Mucosa of descending colon (tissue), 3 donors: Measurements from ENCODE around the gene NCR3LG1. TPM values are rescaled to one million over a fixed set of nuclear protein-coding genes. Genes with fewer than 3 reads are reported as not detected.

Source experiments
- ATAC-seq: fragments of 200-7000 bp; cut with Tn5 transposase; one replicate; pipeline ENCODE4 v1.9.1; 2020; ENCODE audit warnings: mild to moderate bottlenecking, moderate library complexity
- DNase-seq, 3 donors: peaks; one replicate each; pipeline ENCODE4 v3.0.0-alpha.2; 2020
- H3K36me3 ChIP-seq: fragments of 200-600 bp; one replicate; pipeline ENCODE4 v1.8.0; 2021; ENCODE audit warnings: low read depth, mild to moderate bottlenecking
- H3K4me1 ChIP-seq: fragments of 200-600 bp; one replicate; pipeline ENCODE4 v1.8.0; 2021; ENCODE audit warnings: low read depth, mild to moderate bottlenecking
- H3K4me3 ChIP-seq: fragments of 200-600 bp; one replicate; pipeline ENCODE4 v1.8.0; 2021; ENCODE audit warnings: mild to moderate bottlenecking
- H3K9me3 ChIP-seq: fragments of 200-600 bp; one replicate; pipeline ENCODE4 v1.8.0; 2021; ENCODE audit warnings: mild to moderate bottlenecking
- intact Hi-C, 2 donors: fragments of 100-400 bp; cut with DNase I in 1 of 2; cut with micrococcal nuclease in 1 of 2; formaldehyde crosslinking; loops; one replicate each; pipeline versions ENCODE4 v1.11.0 to v1.11.1; 2022; cut with DNase I, micrococcal nuclease
- total RNA-seq, 3 donors: library from RNA; stranded (reverse); fragmentation: NEBNext Ultra II Directional in 2 of 3; extraction: Animal tissue kit (Norgen Biotek cat#: 25700) in 2 of 3; gene quantifications; one replicate each; pipeline versions ENCODE4 v1.2.1 to v1.2.4, GENCODE V29; 2021 to 2023
- TF ChIP-seq, protein P1 (sequence below): fragments of 200-600 bp; IDR thresholded peaks from one replicate; pipeline ENCODE4 v1.8.0; 2022; ENCODE audit warnings: antibody characterized with exemption, mild to moderate bottlenecking
- donor health status: DM: no; HTN: no; CAD: no; lungs with moderate emphysema.
- donor health status: DM: no; HTN: no; CAD: no.
- donor health status: DM: no; HTN: yes; CAD: no.

Gene NCR3LG1
- total RNA-seq, 3 donors from 2014 or later = 6.0 to 16.7 (median 10.7) TPM

DNA sequence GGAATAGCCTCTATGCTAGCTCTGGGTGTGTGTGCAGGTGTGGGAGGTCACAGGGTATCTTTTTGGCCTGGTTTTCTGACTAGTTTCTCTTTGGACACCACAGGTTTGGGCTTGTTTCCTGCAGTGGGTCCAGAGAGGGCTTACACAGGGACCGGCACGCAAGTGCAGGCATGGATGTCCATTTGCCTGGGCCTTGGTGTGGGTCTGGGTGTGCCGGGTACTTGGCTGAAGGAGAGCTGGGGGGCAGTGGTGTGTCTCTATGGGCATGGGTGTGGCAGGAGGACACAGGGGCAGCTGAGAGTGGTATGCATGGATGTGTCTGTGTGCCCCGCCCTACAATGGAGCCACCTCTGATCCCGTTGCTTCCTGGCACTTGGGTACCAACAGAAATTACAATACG, 44.4 kb downstream of the NCR3LG1 start:
- TF ChIP-seq, protein P1, sequence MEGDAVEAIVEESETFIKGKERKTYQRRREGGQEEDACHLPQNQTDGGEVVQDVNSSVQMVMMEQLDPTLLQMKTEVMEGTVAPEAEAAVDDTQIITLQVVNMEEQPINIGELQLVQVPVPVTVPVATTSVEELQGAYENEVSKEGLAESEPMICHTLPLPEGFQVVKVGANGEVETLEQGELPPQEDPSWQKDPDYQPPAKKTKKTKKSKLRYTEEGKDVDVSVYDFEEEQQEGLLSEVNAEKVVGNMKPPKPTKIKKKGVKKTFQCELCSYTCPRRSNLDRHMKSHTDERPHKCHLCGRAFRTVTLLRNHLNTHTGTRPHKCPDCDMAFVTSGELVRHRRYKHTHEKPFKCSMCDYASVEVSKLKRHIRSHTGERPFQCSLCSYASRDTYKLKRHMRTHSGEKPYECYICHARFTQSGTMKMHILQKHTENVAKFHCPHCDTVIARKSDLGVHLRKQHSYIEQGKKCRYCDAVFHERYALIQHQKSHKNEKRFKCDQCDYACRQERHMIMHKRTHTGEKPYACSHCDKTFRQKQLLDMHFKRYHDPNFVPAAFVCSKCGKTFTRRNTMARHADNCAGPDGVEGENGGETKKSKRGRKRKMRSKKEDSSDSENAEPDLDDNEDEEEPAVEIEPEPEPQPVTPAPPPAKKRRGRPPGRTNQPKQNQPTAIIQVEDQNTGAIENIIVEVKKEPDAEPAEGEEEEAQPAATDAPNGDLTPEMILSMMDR = no peak
- Histone ChIP-seq H3K4me1 (no peaks in the 10 kb centered on the region), H3K36me3 (no peaks in the 10 kb centered on the region), H3K9me3 (no peaks in the 10 kb centered on the region), H3K4me3 (no peak overlapping the region)
- ATAC-seq = no peak
- no peak for DNase-seq
- intact Hi-C loops = no loop called here

DNA sequence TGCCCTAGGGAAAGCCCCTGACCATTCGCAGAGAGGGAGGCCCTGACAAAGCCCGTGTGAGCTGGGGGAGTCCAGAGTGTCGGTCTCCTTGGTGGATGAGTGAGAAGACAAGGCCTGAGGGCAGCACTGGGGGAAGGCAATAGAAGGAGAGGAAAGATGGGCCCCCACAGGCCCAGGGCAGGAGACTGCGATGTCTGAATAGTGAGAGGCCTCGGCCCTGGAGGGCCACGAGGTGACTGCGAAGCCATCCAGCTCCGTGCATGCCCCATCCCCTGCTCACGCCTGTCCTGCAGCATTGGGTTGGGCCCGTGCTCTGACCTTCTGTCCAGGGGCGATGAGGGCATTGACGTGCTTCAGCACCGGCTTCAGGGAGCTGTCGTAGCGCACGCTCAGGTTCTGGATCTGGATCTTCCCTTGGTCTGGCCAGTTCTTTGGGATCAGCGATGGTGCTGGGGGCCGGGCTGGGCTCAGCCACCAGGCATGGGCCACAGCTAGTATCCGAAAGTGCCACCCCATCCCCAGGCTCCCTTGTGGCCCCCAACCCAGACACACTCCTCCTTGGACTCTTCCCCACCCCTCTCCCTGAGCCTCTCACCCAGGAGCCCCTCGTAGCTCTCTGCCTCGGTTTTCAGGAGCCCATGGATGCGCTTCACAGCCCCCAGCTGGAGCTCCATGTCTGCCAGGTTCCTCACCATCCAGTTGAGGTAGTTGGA, 45.2 kb downstream of the NCR3LG1 start:
- no peak overlapping the region for H3K4me3 ChIP-seq
- TF ChIP-seq, protein P1 = no peak
- no peaks in the 10 kb centered on the region for H3K36me3 ChIP-seq
- intact Hi-C loops = no loop called here
- no peak for DNase-seq
- no peaks in the 10 kb centered on the region for H3K4me1 ChIP-seq
- H3K9me3 ChIP-seq = no peaks in the 10 kb centered on the region
- no peak for ATAC-seq

DNA sequence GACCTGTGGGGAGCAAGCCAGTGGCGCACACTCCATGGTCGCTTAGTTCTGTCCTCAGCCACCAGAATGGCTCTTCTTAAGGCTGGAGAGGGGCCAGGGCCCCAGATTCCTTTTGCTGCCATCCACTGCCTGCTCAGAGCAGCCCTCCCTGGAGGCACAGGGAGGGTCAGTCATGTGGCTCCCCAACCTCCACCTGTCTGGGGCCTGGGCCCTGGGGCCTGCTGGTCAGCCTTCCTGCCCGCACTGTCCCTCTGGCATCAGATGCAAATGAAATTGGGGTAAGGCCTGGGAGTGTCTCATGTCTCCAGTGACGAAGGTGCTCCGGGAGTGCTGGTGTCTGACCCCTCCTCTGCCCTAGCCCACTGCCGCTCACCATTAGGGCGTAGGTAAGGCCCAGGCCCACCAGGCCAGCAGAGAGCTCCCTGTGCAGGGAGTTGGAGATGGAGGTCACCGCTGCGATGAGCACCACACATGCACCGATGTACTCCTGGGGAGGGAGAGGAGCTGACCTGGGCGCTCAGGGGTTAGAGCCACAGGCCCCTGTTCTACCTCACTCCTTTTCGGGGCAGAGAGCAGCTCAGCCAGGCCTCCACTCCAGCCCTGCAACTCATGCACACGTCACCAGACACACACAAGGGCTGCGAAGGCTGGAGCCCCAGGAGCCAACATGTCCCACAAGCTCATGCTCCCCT, 45.9 kb downstream of the NCR3LG1 start:
- Histone ChIP-seq H3K4me3 (no peak overlapping the region), H3K4me1 (no peaks in the 10 kb centered on the region), H3K36me3 (no peaks in the 10 kb centered on the region), H3K9me3 (no peaks in the 10 kb centered on the region)
- intact Hi-C loops = no loop called here
- ATAC-seq (no peak), DNase-seq (no peak)
- TF ChIP-seq, protein P1 = no peak

DNA sequence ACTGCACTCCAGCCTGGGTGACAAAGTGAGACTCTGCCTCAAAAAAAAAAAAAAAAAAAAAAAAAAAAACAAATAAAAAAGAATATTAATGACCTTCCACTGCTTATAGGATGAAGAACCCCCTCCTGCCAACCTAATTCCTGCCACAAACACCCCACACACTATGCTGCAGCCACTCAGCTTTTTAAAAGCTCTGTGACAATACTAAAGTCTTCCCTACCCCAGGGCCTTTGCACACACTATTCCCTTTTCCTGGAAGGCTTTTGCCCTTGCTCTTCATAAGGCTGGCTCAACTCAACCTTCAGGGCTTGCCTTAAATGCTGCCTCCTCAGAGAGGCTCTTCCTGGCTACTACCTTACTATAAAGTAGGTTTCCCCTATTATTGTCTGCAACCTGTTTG, 47.6 kb downstream of the NCR3LG1 start:
- DNase-seq = no peak
- intact Hi-C loops = no loop called here
- Histone ChIP-seq H3K4me3 (no peak overlapping the region), H3K9me3 (no peaks in the 10 kb centered on the region), H3K4me1 (no peaks in the 10 kb centered on the region), H3K36me3 (no peaks in the 10 kb centered on the region)
- ATAC-seq = no peak
- TF ChIP-seq, protein P1 = no peak

DNA sequence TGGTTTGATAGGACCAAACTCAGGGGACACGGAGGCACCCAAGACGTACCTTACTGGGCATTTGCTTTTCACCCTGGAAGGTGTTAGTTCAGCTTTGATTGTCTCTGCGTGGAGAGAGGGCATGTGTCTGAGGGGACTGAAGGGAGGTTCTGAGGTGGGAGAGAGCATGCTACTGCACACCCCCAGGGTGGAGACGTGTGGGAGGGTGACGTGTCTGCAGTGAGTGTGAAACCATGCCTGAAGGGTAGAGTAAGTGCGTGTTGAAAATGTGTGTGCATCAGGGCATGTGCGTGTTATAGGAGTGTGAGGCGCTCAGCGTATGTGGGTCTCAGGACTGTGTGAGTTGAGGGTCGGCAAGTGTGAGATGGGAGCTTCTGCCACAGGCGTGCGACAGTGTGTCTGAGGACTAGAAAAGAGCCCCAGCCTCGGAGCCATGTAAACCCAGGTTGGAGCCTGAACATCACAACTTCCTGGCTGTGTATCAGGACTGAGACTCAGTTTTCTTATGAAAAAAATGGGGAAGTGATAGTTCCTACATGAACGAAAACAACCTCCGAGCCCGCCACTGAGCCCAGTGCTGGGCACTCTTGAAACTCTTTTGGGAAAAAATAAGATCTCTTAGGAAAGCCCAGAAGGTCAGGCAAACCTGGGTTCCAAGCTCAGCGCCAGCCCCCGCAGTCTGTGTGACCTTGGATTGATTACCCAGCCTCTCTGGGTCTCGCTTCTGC, 48.6 kb downstream of the NCR3LG1 start:
- Histone ChIP-seq H3K36me3 (no peaks in the 10 kb centered on the region), H3K4me1 (no peaks in the 10 kb centered on the region), H3K4me3 (no peak overlapping the region), H3K9me3 (no peaks in the 10 kb centered on the region)
- intact Hi-C loops = no loop called here
- TF ChIP-seq, protein P1 = no peak
- ATAC-seq (peak; percentile 13), DNase-seq (no peak)
